ACC112 (cell line): ENCODE data around the gene CFAP73.
"Not testable (repeated sequence)": the region's sequence is repeated elsewhere in the genome, so short reads cannot be mapped to it uniquely, and the experiment has no call there.

Experiments used
- H2AFZ ChIP-seq: fragments of 200-600 bp; sonication (generic); one replicate; pipeline ENCODE4 v1.6.0; 2017; ENCODE audit warnings: antibody characterized with exemption, low read length; ENCODE audit not compliant: unreplicated experiment
- H3K27ac ChIP-seq: fragments of 200-600 bp; sonication (generic); 2 replicates; pipeline ENCODE4 v1.5.1; 2014; ENCODE audit warnings: low read depth, mild to moderate bottlenecking, antibody characterized with exemption, low read length, moderate library complexity
- H3K27me3 ChIP-seq: fragments of 200-600 bp; sonication (generic); 2 replicates; pipeline ENCODE4 v1.6.1; 2014; ENCODE audit warnings: mild to moderate bottlenecking, antibody characterized with exemption, low read length, moderate library complexity, mixed read lengths; ENCODE audit not compliant: insufficient read depth
- H3K36me3 ChIP-seq: fragments of 200-600 bp; sonication (generic); 2 replicates; pipeline ENCODE4 v1.6.1; 2016; ENCODE audit warnings: mild to moderate bottlenecking, antibody characterized with exemption, low read length, moderate library complexity, mixed read lengths; ENCODE audit not compliant: insufficient read depth
- H3K4me1 ChIP-seq: fragments of 200-600 bp; sonication (generic); one replicate; pipeline ENCODE4 v1.6.1; 2016; ENCODE audit warnings: low read length, mixed read lengths; ENCODE audit not compliant: insufficient read depth, unreplicated experiment, control insufficient read depth
- H3K4me3 ChIP-seq: fragments of 200-600 bp; sonication (generic); 2 replicates; pipeline ENCODE4 v1.5.1; 2014; ENCODE audit warnings: mild to moderate bottlenecking, low read depth, low read length
- H3K79me2 ChIP-seq: fragments of 200-600 bp; sonication (generic); one replicate; pipeline ENCODE4 v1.6.0; 2016; ENCODE audit warnings: low read length; ENCODE audit not compliant: control insufficient read depth, unreplicated experiment, insufficient read depth

CFAP73 gene

GRCh38 chr12:113204804-113205203 is 55.3 kb downstream of the CFAP73 start:
- Histone ChIP-seq H2AFZ (no peak overlapping the region), H3K79me2 (no peaks in the 10 kb centered on the region), H3K4me3 (no peak overlapping the region), H3K36me3 (no peaks in the 10 kb centered on the region), H3K27ac (no peak overlapping the region), H3K27me3 (no peaks in the 10 kb centered on the region), H3K4me1 (no peaks in the 10 kb centered on the region)

GRCh38 chr12:113206802-113207201 is 57.3 kb downstream of the CFAP73 start:
- H3K4me3 ChIP-seq, H3K27me3 ChIP-seq, H3K27ac ChIP-seq, H3K79me2 ChIP-seq, H2AFZ ChIP-seq, H3K4me1 ChIP-seq, H3K36me3 ChIP-seq: not testable (repeated sequence)

GRCh38 chr12:113207613-113208040 is 58.1 kb downstream of the CFAP73 start:
- Histone ChIP-seq H3K27ac (no peak overlapping the region), H3K79me2 (no peaks in the 10 kb centered on the region), H3K36me3 (no peaks in the 10 kb centered on the region), H3K27me3 (no peaks in the 10 kb centered on the region), H2AFZ (no peak overlapping the region), H3K4me3 (no peak overlapping the region), H3K4me1 (no peaks in the 10 kb centered on the region)

GRCh38 chr12:113208041-113208934 is 58.8 kb downstream of the CFAP73 start:
- Histone ChIP-seq H3K36me3 (no peaks in the 10 kb centered on the region), H3K27me3 (no peaks in the 10 kb centered on the region), H3K4me3 (no peak overlapping the region), H2AFZ (no peak overlapping the region), H3K79me2 (no peaks in the 10 kb centered on the region), H3K27ac (no peak overlapping the region), H3K4me1 (no peaks in the 10 kb centered on the region)
